Endothelial cell of umbilical vein (primary cell): ENCODE measurements around the gene DPF3. TPM values are rescaled to one million over a fixed set of nuclear protein-coding genes. Genes with fewer than 3 reads are reported as not detected.

Source experiments
- BruUV-seq: library from RNA; stranded (reverse); fragments of 400-500 nt; replicated peaks from 2 replicates; lab custom pipeline; 2021; lab: Mats Ljungman, UMichigan
- CTCF ChIA-PET: fragments of 300-600, 350-600 bp; sonication (Branson Sonifier 250); formaldehyde crosslinking; loops from one replicate; lab custom pipeline; 2021; ENCODE audit warnings: antibody characterized with exemption, inconsistent platforms; lab: Charles Lee
- POLR2A ChIA-PET: fragments of 300-600, 350-600 bp; sonication (Branson Sonifier 250); formaldehyde crosslinking; loops from one replicate; lab custom pipeline; 2021; ENCODE audit warnings: antibody characterized with exemption, inconsistent platforms; lab: Charles Lee
- DNase-seq: peaks from one replicate; pipeline ENCODE4 v3.0.0-alpha.2; 2011; ENCODE audit warnings: low read depth, low spot score
- FAIRE-seq: peaks from 2 replicates; lab custom pipeline; 2011; peaks lifted over from hg19 to GRCh38; lab: Jason Lieb, UNC
- H2AFZ ChIP-seq: 2 replicates; pipeline ENCODE4 v1.6.0; 2012; ENCODE audit warnings: low read depth, low read length, control low read depth, inconsistent platforms
- H3K27ac ChIP-seq: 2 replicates; pipeline ENCODE4 v1.5.1; 2011; ENCODE audit warnings: low read depth, mild to moderate bottlenecking, control low read depth, low read length, moderate library complexity; ENCODE audit not compliant: insufficient read depth
- H3K27me3 ChIP-seq, 2 experiments: 2 replicates each; pipeline versions ENCODE4 v1.6.0 to v1.6.1; 2011; ENCODE audit warnings: low read length in 2 of 2, mixed read lengths in 1 of 2; ENCODE audit not compliant: control insufficient read depth in 2 of 2, insufficient read depth in 2 of 2
- H3K36me3 ChIP-seq, 2 experiments: 2 replicates in 1 of 2; 3 replicates in 1 of 2; pipeline ENCODE4 v1.5.1; 2011; ENCODE audit warnings: low read length in 2 of 2, mild to moderate bottlenecking in 1 of 2, moderate library complexity in 1 of 2; ENCODE audit not compliant: control insufficient read depth in 2 of 2, insufficient read depth in 2 of 2; ENCODE audit errors: extremely low read depth in 1 of 2
- H3K4me1 ChIP-seq: 3 replicates; pipeline ENCODE4 v1.5.1; 2011; ENCODE audit warnings: mild to moderate bottlenecking, low read length; ENCODE audit not compliant: control insufficient read depth, insufficient read depth; ENCODE audit errors: extremely low read depth
- H3K4me2 ChIP-seq: 2 replicates; pipeline ENCODE4 v1.6.1; 2011; ENCODE audit warnings: low read length, control low read depth, mixed read lengths; ENCODE audit not compliant: insufficient read depth
- H3K4me3 ChIP-seq, 3 experiments: fragments of 200-600 bp in 1 of 3; sonication (generic), shearing (Covaris generic) in 1 of 3; replicated peaks in 1 of 3; 2 replicates each; pipeline ENCODE4 v1.5.1; 2011 to 2016; ENCODE audit warnings: control low read depth in 3 of 3, low read length in 3 of 3, mild to moderate bottlenecking in 2 of 3, inconsistent platforms in 1 of 3, low read depth in 1 of 3, moderate library complexity in 1 of 3; ENCODE audit not compliant: insufficient read depth in 1 of 3
- H3K79me2 ChIP-seq: 2 replicates; pipeline ENCODE4 v1.6.0; 2012; ENCODE audit warnings: low read length, inconsistent platforms; ENCODE audit not compliant: control insufficient read depth, insufficient read depth
- H3K9ac ChIP-seq: replicated peaks from 2 replicates; pipeline ENCODE3; 2011; ENCODE audit warnings: low read length, control low read depth; ENCODE audit not compliant: insufficient read depth; ENCODE audit errors: extremely low read depth
- H3K9me1 ChIP-seq: replicated peaks from 3 replicates; pipeline ENCODE4 v1.6.0; 2011; ENCODE audit warnings: mild to moderate bottlenecking, low read length; ENCODE audit not compliant: control insufficient read depth, insufficient read depth; ENCODE audit errors: extremely low read depth
- H3K9me3 ChIP-seq: replicated peaks from 2 replicates; pipeline ENCODE4 v1.5.1; 2012; ENCODE audit warnings: low read length, inconsistent platforms; ENCODE audit not compliant: control insufficient read depth, insufficient read depth
- H4K20me1 ChIP-seq: replicated peaks from 2 replicates; pipeline ENCODE3; 2011; ENCODE audit warnings: mild to moderate bottlenecking, low read length; ENCODE audit not compliant: control insufficient read depth, insufficient read depth; ENCODE audit errors: extremely low read depth
- EZH2 ChIP-seq: IDR thresholded peaks from 2 replicates; pipeline ENCODE4 v1.6.1; 2012; ENCODE audit warnings: borderline replicate concordance, low read depth, mild to moderate bottlenecking, moderate library complexity, low read length, inconsistent platforms; ENCODE audit not compliant: severe bottlenecking
- FOS ChIP-seq: IDR thresholded peaks from 2 replicates; pipeline ENCODE4 v1.6.1; 2011; ENCODE audit warnings: mild to moderate bottlenecking, low read length, moderate library complexity, borderline replicate concordance; ENCODE audit not compliant: insufficient read depth
- GATA2 ChIP-seq: IDR thresholded peaks from 2 replicates; pipeline ENCODE4 v1.7.0; 2011; ENCODE audit warnings: low read depth, mild to moderate bottlenecking, moderate library complexity, mixed read lengths, low read length; ENCODE audit not compliant: insufficient read length, insufficient read depth
- JUN ChIP-seq: IDR thresholded peaks from 2 replicates; pipeline ENCODE4 v1.6.1; 2011; ENCODE audit warnings: borderline replicate concordance, low read depth; ENCODE audit not compliant: insufficient read length, insufficient read depth
- MYC ChIP-seq: IDR thresholded peaks from one replicate; pipeline ENCODE4 v1.6.1; 2011; ENCODE audit warnings: mild to moderate bottlenecking, low read depth, low read length
- POLR2A ChIP-seq: IDR thresholded peaks from 2 replicates; pipeline ENCODE4 v1.6.1; 2012; ENCODE audit warnings: low read depth, mild to moderate bottlenecking, control low read depth, low read length
- POLR2AphosphoS5 ChIP-seq: IDR thresholded peaks from 2 replicates; pipeline ENCODE4 v1.6.1; 2012; ENCODE audit warnings: low read depth, mild to moderate bottlenecking, control low read depth, low read length, moderate library complexity; ENCODE audit not compliant: insufficient read depth
- dilution Hi-C: fragments of 300-500 bp; cut with MboI; formaldehyde crosslinking; loops from one replicate; pipeline ENCODE4 v1.15.0; 2019; ENCODE audit warnings: low sequenced_read_pairs; ENCODE audit not compliant: extremely low pct_ligation_motif_present
- intact Hi-C: fragments of 100-400 bp; cut with micrococcal nuclease; formaldehyde crosslinking; loops from one replicate; pipeline ENCODE4 v1.10.0; 2022
- polyA plus RNA-seq, 4 experiments: library from polyadenylated mRNA; depleted of rRNA in 3 of 4; stranded (reverse) in 3 of 4; unstranded in 1 of 4; fragments of >200 nt; gene quantifications; 2 replicates each; pipeline versions ENCODE4 v1.2.1 to v1.2.3, GENCODE V29; 2011 to 2012; ENCODE audit warnings: missing spikeins in 1 of 4
- total RNA-seq: library from RNA; stranded (reverse); gene quantifications from 2 replicates; pipeline ENCODE4 v1.2.3, GENCODE V29; 2021
- TF ChIP-seq, protein P1 (sequence below), 2 donors: IDR thresholded peaks; 1 replicate in 1 of 2; 2 replicates in 1 of 2; pipeline ENCODE4 v1.5.1; 2011; ENCODE audit warnings: low read length in 2 of 2, mild to moderate bottlenecking in 2 of 2, moderate library complexity in 2 of 2, control low read depth in 1 of 2, inconsistent platforms in 1 of 2, low read depth in 1 of 2; ENCODE audit not compliant: insufficient read depth in 1 of 2; ENCODE audit errors: extremely low read depth in 1 of 2
- TF ChIP-seq, protein P2 (sequence below): IDR thresholded peaks from 2 replicates; pipeline ENCODE4 v1.6.1; 2011; ENCODE audit not compliant: insufficient read depth, insufficient read length

DPF3 gene
- total and polyA plus RNA-seq, 2 donors (not counting 3 experiments of a cell fraction or from before 2014, with no cell fraction given) = 2.4 to 3.5 TPM

DNA sequence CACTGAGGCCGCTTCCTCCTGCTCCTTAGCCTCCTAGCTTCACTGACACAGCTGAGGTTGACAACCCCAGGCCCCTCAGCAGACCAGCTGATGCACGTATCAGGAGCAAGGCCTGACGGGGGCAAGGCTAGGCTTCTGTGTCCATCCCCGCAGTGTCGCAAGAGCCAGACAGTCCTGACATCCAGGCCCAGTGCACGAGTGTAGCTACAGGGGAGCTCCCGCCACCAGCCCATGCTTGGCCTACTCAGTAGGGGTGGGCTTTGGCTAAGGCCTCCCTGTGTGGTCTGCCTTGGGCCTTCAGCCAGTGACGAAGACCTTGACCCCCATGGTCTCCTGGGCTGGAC, 179.1 kb downstream of the DPF3 start:
- BruUV-seq = no TSS peak
- no peak overlapping the region for H3K9ac ChIP-seq
- H3K4me2 ChIP-seq = no peak overlapping the region
- intact Hi-C loops (no loop called here), dilution Hi-C loops (no loop called here)
- H3K27me3 ChIP-seq = no peaks in the 10 kb centered on the region
- DNase-seq (no peak), FAIRE-seq (no peak)
- ChIA-PET POLR2A (interaction anchor here (0.5 kb wide), 1 partner anchor 23 kb away, joined by 3 read pairs; no protein-coding TSS in a partner anchor), CTCF (interaction anchor here (1.3 kb wide), 1 partner anchor 234 kb away, joined by 4 read pairs; no protein-coding TSS in a partner anchor)
- no peaks in the 10 kb centered on the region for H4K20me1 ChIP-seq
- H3K9me1 ChIP-seq = no peaks in the 10 kb centered on the region
- no peaks in the 10 kb centered on the region for H3K9me3 ChIP-seq
- no peak overlapping the region for H3K4me3 ChIP-seq
- no peak overlapping the region for H3K27ac ChIP-seq
- no peaks in the 10 kb centered on the region for H3K79me2 ChIP-seq
- H3K4me1 ChIP-seq = no peaks in the 10 kb centered on the region
- H3K36me3 ChIP-seq = no peaks in the 10 kb centered on the region
- H2AFZ ChIP-seq = no peak overlapping the region
- no peak for TF ChIP-seq EZH2
- no peak for TF ChIP-seq POLR2AphosphoS5
- TF ChIP-seq JUN = no peak
- TF ChIP-seq, protein P1, sequence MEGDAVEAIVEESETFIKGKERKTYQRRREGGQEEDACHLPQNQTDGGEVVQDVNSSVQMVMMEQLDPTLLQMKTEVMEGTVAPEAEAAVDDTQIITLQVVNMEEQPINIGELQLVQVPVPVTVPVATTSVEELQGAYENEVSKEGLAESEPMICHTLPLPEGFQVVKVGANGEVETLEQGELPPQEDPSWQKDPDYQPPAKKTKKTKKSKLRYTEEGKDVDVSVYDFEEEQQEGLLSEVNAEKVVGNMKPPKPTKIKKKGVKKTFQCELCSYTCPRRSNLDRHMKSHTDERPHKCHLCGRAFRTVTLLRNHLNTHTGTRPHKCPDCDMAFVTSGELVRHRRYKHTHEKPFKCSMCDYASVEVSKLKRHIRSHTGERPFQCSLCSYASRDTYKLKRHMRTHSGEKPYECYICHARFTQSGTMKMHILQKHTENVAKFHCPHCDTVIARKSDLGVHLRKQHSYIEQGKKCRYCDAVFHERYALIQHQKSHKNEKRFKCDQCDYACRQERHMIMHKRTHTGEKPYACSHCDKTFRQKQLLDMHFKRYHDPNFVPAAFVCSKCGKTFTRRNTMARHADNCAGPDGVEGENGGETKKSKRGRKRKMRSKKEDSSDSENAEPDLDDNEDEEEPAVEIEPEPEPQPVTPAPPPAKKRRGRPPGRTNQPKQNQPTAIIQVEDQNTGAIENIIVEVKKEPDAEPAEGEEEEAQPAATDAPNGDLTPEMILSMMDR (IDR thresholded peaks at IDR 0.05; ENCODE audit: extremely low read depth in 1 of 2, insufficient read depth in 1 of 2, low read depth in 1 of 2, low read length in 2 of 2) = no peak
- TF ChIP-seq, protein P2, sequence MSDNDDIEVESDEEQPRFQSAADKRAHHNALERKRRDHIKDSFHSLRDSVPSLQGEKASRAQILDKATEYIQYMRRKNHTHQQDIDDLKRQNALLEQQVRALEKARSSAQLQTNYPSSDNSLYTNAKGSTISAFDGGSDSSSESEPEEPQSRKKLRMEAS = no peak
- no peak for TF ChIP-seq FOS
- TF ChIP-seq POLR2A = no peak
- TF ChIP-seq GATA2 = no peak
- no peak for TF ChIP-seq MYC
